Measurements from ENCODE around the gene PFKFB1. TPM values are rescaled to one million over a fixed set of nuclear protein-coding genes. Genes with fewer than 3 reads are reported as not detected.

The PFKFB1 gene
- total RNA-seq: under 1 TPM; 0.63 to 0.67 TPM

DNA sequence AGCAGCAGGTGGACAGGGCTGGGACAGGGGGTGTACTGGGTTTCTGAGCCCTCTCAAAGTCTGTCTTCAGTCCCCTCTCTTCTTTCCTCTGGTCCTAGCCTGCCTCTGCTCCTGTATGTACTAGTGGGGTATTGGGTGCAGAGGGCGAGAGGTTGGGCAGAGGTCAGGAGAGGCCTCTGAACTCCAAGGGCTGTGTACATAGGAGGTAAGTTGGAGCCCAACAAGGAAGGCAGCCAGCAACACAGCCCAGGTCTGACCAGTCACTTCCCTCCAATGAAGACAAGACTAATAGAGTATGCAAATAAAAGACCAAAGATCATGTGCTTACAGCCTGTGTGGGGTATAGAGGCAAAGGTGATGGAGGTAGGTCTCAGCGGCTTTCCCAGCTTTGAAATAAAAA is at the start of gene PFKFB1:
Gene PFKFB1, minus strand, starts transcription at position 90 of the 400 bp plus-strand sequence. CDS start 181 bp downstream, outside the sequence.
- CTCF ChIA-PET: no interaction called here
- POLR2A ChIA-PET: no interaction called here

GRCh38 chrX:55041514-55041913 is 47.5 kb upstream of the PFKFB1 start:
- CTCF ChIA-PET: no interaction called here
- POLR2A ChIA-PET: no interaction called here

- POLR2A ChIA-PET: no interaction called here
Measured at GRCh38 chrX:55039471-55039870, 45.5 kb upstream of the PFKFB1 start.

DNA sequence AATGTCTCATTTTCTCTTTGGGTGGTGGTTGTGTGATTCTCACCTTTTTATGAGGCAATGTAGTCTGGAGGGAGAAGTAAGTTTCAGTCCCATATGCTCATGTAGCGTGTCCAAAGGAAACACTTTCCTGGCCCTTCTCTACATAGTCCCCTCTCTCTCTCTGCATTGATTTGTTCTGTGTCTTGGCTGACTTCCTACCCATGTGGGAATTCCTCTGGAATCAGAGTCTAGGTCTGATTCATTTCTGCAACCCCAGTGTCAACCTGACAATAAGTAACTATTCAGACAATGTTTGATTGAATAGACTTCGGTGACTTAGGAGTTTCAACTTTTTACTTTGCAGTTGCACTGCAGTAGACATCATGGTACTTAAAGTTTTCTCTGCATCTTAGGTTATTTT is 39.4 kb upstream of the PFKFB1 start:
- ChIA-PET POLR2A (no interaction called here), CTCF (no interaction called here)

More at GRCh38 chrX:55039471-55039870, 45.5 kb upstream of the PFKFB1 start:
- CTCF ChIA-PET: no interaction called here

DNA sequence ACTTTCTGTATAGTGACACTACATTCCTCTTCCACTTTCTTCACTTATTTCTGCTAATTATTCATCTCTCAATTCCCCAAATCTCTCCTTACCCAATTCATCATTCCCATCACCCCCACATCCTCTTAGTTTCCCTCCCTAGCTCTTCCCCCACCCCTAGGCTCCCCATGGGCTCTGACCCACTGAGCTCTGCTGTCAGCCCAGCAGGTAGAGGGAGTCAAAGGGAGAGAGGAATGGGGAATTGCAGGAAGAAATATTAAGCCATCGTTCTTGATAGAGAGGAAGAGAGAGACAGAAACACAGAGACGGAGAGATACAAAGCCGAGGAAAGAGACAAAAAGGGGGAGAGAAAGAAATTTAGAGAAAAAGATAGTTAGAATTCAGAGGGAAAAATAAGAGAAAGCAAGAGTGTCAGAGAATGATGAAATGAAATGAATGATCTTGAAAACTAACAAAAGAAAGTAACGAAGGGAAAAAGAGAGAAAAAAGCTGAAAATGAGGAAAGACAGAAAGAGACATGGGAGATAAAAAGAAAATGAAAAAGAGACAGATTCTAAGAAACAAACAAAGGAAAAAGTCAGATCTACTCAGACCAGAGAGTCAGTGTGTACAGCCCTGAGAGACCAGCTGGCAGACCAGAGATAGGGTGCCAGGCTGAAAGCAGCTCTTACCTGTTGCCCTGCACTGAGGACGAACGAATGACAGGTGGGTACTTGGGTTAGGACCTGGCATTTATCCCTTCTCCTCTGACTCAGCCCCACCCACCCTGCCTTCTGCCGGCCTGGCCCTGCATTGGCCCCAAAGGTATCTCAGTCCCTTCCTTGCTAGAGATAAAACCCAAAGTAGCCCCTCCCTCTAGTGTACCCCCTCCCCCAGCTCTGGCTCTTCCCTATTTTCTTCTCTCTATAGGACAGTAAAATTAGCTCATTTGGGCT is 36.5 kb upstream of the PFKFB1 start, which contains the start of gene ALAS2:
Gene ALAS2, minus strand, starts transcription at position 707 of the 935 bp plus-strand sequence. CDS start 4,977 bp downstream, outside the sequence.
- CTCF ChIA-PET: no interaction called here
- POLR2A ChIA-PET: interaction anchor here (0.7 kb wide), 1 partner anchor 81 kb away, joined by 4 read pairs; no protein-coding TSS in a partner anchor

- CTCF ChIA-PET: no interaction called here
- POLR2A ChIA-PET: no interaction called here
Measured at GRCh38 chrX:55029291-55029690, 35.3 kb upstream of the PFKFB1 start.

DNA sequence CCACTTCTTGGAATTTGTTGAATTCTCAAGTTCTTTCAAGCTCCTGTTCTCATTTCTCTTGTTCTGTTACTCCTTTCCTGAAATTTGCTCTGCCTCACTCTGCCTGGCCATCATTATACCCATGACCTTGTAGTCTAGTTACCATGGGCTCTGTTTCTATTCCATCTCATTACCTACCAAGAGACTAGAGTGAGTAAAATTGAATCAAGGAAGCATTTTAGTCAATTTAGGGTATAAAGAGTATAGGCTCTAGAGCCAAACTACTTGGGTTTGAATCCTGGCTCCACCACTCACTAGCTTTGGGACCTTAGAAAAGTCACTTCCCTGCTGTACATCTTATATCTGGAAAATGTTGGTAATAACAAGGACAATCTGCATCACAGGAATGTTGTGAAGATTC is 34.6 kb upstream of the PFKFB1 start:
- ChIA-PET POLR2A (no interaction called here), CTCF (no interaction called here)

DNA sequence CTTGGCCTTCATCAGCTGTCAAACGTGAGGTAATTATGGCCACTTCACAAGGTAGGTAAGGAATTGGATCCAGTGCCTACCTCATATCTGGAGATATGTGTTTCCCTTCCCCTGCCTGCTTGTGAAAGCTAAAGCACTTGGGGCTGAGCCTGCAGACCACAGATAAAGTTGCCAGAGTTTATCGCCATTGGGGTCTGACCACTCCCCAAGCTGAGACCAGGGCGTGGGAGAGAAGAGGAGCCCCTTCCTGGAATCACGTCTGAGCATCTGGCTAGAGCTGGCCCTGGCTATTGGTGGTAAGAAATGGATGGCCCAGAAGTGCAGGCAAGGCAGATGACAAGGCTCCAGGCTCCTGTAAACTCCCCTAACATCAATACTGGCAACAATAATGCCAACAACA is 34.1 kb upstream of the PFKFB1 start:
- ChIA-PET CTCF (no interaction called here), POLR2A (no interaction called here)

GRCh38 chrX:55026840-55027239 is 32.9 kb upstream of the PFKFB1 start:
- POLR2A ChIA-PET: no interaction called here

DNA sequence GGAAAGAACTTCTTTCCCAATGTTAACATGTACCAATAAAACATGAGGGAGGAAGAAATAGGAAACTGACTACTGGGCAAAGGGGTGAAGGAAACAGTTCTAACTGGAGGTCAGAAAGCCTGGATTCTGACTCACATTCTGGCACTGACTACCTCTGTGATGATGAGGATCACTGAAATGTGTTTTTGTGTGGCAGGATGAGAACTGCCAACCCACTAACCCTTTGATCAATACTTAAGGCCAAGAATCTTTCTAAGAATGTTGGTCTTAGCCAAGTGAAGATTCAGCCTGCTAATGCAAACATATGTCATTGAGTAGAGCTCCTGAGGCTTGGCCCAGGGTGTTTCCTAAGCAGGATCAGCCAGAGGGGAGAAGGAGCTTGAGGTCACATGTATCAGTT is 32.2 kb upstream of the PFKFB1 start:
- ChIA-PET CTCF (no interaction called here), POLR2A (no interaction called here)

More at GRCh38 chrX:55026840-55027239, 32.9 kb upstream of the PFKFB1 start:
- CTCF ChIA-PET: no interaction called here

DNA sequence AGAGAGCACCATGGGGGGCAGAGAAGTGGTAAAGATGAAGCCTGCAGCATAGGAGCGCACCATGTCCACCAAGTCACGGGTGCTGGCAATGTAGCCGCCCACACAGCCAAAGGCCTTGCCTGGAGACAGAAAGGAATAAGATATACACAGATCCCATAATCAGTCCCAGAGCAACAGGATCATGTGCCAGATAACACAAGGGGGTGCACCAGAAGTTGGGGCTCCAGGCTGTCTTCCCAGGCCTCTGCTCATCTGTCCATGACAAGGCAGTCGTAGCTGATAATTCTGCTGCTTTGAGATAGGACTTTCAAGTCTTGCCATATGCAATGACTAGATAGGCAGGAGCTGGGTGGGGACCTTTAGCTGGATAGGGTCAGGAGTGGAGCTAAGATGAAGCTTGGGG is 20.9 kb upstream of the PFKFB1 start:
- ChIA-PET CTCF (no interaction called here), POLR2A (no interaction called here)

DNA sequence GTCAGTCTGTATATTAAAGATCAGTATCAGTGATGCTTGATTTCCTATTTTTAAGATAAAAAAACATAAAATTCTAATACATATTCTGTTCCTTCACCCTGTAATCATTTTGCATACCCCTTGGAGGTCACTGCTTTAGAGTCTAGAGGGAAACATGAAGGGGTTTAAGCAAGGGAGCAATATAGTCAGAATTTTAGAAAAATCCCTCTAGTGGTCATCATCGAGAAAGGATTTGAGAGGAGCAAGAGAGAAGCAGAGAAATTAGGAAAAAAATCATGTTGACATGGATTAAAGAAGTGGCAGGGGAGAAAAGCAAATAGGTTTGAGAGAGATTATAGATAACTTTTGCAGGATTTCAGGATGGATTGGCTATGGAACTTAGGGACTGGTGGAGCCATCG is 17.3 kb upstream of the PFKFB1 start:
- POLR2A ChIA-PET: no interaction called here
- CTCF ChIA-PET: no interaction called here

GRCh38 chrX:55008571-55009358 is 14.8 kb upstream of the PFKFB1 start:
- CTCF ChIA-PET: interaction anchor here (0.6 kb wide), 1 partner anchor 817 kb away, joined by 3 read pairs; no protein-coding TSS in a partner anchor
- POLR2A ChIA-PET: no interaction called here

DNA sequence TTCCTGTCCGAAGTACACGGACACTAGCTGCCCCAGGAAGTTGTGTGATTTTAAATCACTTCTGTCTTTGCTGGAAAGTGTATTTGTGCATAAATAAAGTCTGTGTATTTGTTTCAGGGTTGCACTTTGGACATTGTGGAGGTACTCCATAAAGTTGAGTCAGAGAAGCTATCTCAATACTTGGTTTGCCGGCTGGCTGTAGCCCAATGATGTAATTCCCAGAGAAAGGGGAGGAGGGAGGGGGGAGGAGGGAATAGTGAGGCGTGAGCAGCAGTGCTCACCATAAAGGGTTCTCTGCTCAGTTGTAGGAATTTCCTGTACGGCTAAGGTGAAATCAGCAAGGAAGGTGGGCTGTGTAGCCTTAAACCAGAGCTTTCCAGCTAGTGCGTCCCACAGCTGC is 13.7 kb upstream of the PFKFB1 start:
- ChIA-PET POLR2A (no interaction called here), CTCF (no interaction called here)

DNA sequence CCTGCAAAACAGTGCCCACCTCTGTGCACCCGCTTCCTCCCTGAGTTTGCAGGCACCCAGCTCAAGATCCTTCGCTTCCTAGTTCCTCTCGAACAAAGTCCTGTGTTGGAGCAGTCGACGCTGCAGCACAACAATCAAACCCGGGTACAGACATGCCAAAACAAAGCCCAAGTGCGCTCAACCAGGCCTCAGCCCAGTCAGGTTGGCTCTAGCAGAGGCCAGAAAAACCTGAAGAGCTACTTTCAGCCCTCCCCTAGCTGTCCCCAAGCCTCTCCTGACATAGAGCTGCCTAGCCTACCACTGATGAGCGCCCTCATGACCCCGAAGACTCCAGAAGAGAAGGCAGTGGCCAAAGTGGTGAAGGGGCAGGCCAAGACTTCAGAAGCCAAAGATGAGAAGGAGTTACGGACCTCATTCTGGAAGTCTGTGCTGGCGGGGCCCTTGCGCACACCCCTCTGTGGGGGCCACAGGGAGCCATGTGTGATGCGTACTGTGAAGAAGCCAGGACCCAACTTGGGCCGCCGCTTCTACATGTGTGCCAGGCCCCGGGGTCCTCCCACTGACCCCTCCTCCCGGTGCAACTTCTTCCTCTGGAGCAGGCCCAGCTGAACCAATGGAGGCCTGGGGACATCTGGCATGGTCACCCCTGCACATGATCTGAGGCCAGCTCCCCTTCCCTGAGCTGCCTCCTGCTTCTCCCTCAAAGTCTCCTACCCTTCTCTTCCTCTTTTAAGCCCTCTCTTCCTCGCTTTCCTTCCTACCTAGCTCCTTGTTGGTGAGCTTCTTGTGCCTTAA is 13.0 kb upstream of the PFKFB1 start:
- POLR2A ChIA-PET: no interaction called here

GRCh38 chrX:55005256-55005655 is 11.3 kb upstream of the PFKFB1 start:
- CTCF ChIA-PET: no interaction called here
- POLR2A ChIA-PET: no interaction called here

More for the DNA sequence above, 13.0 kb upstream of the PFKFB1 start:
- CTCF ChIA-PET: interaction anchor here (0.6 kb wide), 1 partner anchor 642 kb away, joined by 4 read pairs; no protein-coding TSS in a partner anchor

DNA sequence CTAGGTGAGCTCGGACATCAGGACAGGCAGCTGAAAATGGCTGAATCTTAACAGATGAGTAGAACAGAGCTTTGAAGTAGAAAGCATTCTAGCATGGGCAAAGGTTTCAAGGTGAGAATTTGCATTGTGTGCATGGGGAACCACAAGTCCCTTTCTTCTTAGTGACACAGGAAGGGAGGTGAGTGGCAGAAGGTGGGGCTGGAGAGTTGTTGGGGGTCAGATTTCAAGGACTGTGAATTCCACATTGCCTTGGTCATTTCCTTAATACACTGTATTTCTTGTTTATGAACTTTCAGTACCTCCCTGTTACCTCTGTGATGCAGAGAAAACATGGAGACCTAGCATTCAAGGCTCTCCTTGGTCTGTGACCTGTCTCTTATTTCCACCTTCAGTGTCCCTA is 10.2 kb upstream of the PFKFB1 start:
- CTCF ChIA-PET: no interaction called here
- POLR2A ChIA-PET: no interaction called here

DNA sequence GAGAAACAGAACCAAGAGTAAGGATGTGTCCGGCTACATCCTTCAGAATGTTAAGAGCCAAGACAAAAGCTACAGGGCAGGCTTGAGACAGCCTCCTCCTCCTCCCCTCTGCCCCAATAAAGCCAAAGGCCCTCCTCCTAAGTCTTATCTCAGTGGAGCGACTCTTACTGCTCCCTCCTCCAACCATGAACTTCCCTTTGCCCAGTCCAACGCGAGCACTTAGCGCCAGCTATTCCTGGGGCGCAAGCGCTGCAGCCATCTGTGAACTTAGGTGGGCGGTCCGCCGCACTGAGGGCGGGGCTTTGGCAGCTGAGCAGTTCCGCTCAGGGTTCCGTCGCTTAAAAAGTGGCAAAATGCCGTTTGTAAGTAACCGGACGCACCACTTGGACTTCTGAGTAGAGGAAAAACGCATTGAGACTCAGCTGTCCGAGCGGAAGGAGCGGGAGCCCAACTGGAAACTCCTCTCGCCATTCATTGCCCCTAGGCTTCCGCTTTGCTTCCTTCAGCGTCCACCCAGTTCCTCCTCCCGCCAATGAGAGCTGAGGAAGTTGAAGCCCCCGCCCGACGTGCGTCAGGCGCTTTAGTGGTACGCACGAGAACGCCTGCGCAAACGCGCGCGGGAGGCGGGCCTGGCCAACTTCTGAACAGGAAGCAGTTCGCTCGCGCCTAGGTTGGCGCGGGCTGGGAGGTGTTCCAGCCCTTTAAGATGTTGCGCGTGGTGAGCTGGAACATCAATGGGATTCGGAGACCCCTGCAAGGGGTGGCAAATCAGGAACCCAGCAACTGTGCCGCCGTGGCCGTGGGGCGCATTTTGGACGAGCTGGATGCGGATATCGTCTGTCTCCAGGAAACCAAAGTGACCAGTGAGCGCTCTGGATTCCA is 6.0 kb upstream of the PFKFB1 start, which contains the start of gene APEX2:
Gene APEX2, plus strand, starts transcription at position 647 of the 882 bp plus-strand sequence. Its CDS starts 60 bp downstream, at position 707.
- POLR2A ChIA-PET: interaction anchor here (0.6 to 1.6 kb wide), 4 partner anchors 10 to 971 kb away, joined by 3 to 6 read pairs (median 3); no protein-coding TSS in a partner anchor
- CTCF ChIA-PET: interaction anchor here (1.7 kb wide), 1 partner anchor 10 kb away, joined by 4 read pairs; no protein-coding TSS in a partner anchor

GRCh38 chrX:54995621-54996020 is 1.6 kb upstream of the PFKFB1 start:
- POLR2A ChIA-PET: no interaction called here
- CTCF ChIA-PET: no interaction called here
